HepG2 (cell line): ENCODE measurements around the gene SMAD7. TPM values are rescaled to one million over a fixed set of nuclear protein-coding genes. Genes with fewer than 3 reads are reported as not detected.
A peak's percentile ranks its signal among the peaks of the same experiment; 100 is the strongest.

Experiments used
- ATF3 ChIP-seq: sonication (generic); formaldehyde crosslinking; IDR thresholded peaks from 2 replicates; pipeline ENCODE4 v1.4.0; 2020; ENCODE audit warnings: missing genetic modification reagents
- BHLHE40 ChIP-seq: IDR thresholded peaks from 2 replicates; pipeline ENCODE4 v1.6.1; 2011; ENCODE audit warnings: low read length, improper control_type of control experiment
- CHD4 ChIP-seq: fragments of 200-600 bp; sonication (generic); IDR thresholded peaks from 2 replicates; pipeline ENCODE4 v1.7.0; 2017; ENCODE audit warnings: mild to moderate bottlenecking, low read length, borderline replicate concordance
- DBP ChIP-seq: sonication (generic); formaldehyde crosslinking; IDR thresholded peaks from 2 replicates; pipeline ENCODE4 v1.4.0; 2020; ENCODE audit warnings: missing genetic modification reagents; ENCODE audit errors: not compliant biosample characterization
- DMAP1 ChIP-seq: IDR thresholded peaks from 2 replicates; pipeline ENCODE4 v1.6.1; 2016
- EEA1 ChIP-seq: sonication (generic); formaldehyde crosslinking; IDR thresholded peaks from 2 replicates; pipeline ENCODE4 v1.5.1; 2020; ENCODE audit warnings: mild to moderate bottlenecking, missing genetic modification reagents, borderline replicate concordance
- GTF2F1 ChIP-seq: fragments of 150-350 bp; IDR thresholded peaks from 2 replicates; pipeline ENCODE4 v1.6.1; 2014; ENCODE audit warnings: low read length
- HNF4G ChIP-seq, 2 experiments: sonication (generic) in 1 of 2; formaldehyde crosslinking in 1 of 2; IDR thresholded peaks; 2 replicates each; pipeline versions ENCODE4 v1.4.0 to v1.6.1; 2011 to 2020; ENCODE audit warnings: borderline replicate concordance in 2 of 2, low read depth in 2 of 2, mild to moderate bottlenecking in 2 of 2, low read length in 1 of 2, missing genetic modification reagents in 1 of 2, moderate library complexity in 1 of 2
- HOXA9 ChIP-seq: sonication (generic); formaldehyde crosslinking; IDR thresholded peaks from 2 replicates; pipeline ENCODE4 v1.8.1; 2022; ENCODE audit warnings: missing genetic modification reagents, mild to moderate bottlenecking, moderate library complexity, borderline replicate concordance
- IRF9 ChIP-seq: sonication (generic); formaldehyde crosslinking; IDR thresholded peaks from 2 replicates; pipeline ENCODE4 v1.8.0; 2022; ENCODE audit warnings: missing genetic modification reagents, mild to moderate bottlenecking, borderline replicate concordance
- KMT2A ChIP-seq: sonication (generic); formaldehyde crosslinking; IDR thresholded peaks from 2 replicates; pipeline ENCODE4 v1.4.0; 2020; ENCODE audit warnings: missing genetic modification reagents
- MTF1 ChIP-seq: sonication (generic); formaldehyde crosslinking; IDR thresholded peaks from 2 replicates; pipeline ENCODE4 v1.5.0; 2020; ENCODE audit warnings: missing genetic modification reagents
- MXD4 ChIP-seq: IDR thresholded peaks from 2 replicates; pipeline ENCODE4 v1.6.1; 2016; ENCODE audit warnings: mild to moderate bottlenecking, missing biosample characterization, missing genetic modification reagents
- NRL ChIP-seq: sonication (generic); formaldehyde crosslinking; IDR thresholded peaks from 2 replicates; pipeline ENCODE4 v1.5.0; 2020; ENCODE audit warnings: missing genetic modification reagents, mild to moderate bottlenecking, moderate library complexity, borderline replicate concordance
- PATZ1 ChIP-seq: sonication (generic); formaldehyde crosslinking; IDR thresholded peaks from 2 replicates; pipeline ENCODE4 v1.4.0; 2020; ENCODE audit warnings: missing genetic modification reagents
- PHF20 ChIP-seq: sonication (generic); formaldehyde crosslinking; IDR thresholded peaks from 2 replicates; pipeline ENCODE4 v1.5.0; 2020; ENCODE audit warnings: mild to moderate bottlenecking, missing genetic modification reagents
- SCMH1 ChIP-seq: sonication (generic); formaldehyde crosslinking; IDR thresholded peaks from 2 replicates; pipeline ENCODE4 v1.9.0; 2021; ENCODE audit warnings: missing genetic modification reagents, mild to moderate bottlenecking, borderline replicate concordance
- SKI ChIP-seq: fragments of 450-650 bp; IDR thresholded peaks from one replicate; pipeline ENCODE4 v1.6.1; 2018; ENCODE audit warnings: mild to moderate bottlenecking; ENCODE audit not compliant: partially characterized antibody
- TEAD3 ChIP-seq: optimal IDR thresholded peaks from 2 replicates; pipeline ENCODE3; 2016; ENCODE audit warnings: borderline replicate concordance
- ZEB1 ChIP-seq: IDR thresholded peaks from 2 replicates; pipeline ENCODE4 v1.6.1; 2012; ENCODE audit warnings: mild to moderate bottlenecking, low read depth, inconsistent platforms; ENCODE audit not compliant: insufficient replicate concordance
- ZFP36 ChIP-seq: fragments of 150-350 bp; IDR thresholded peaks from 2 replicates; pipeline ENCODE4 v1.6.1; 2018; ENCODE audit warnings: borderline replicate concordance, low read length, low read depth; ENCODE audit not compliant: partially characterized antibody
- ZNF225 ChIP-seq: sonication (generic); formaldehyde crosslinking; IDR thresholded peaks from 2 replicates; pipeline ENCODE4 v1.4.0; 2020; ENCODE audit warnings: mild to moderate bottlenecking, missing genetic modification reagents
- ZNF543 ChIP-seq: sonication (generic); formaldehyde crosslinking; IDR thresholded peaks from 2 replicates; pipeline ENCODE4 v1.4.0; 2020; ENCODE audit warnings: mild to moderate bottlenecking, missing genetic modification reagents
- ZNF784 ChIP-seq: sonication (generic); formaldehyde crosslinking; IDR thresholded peaks from 2 replicates; pipeline ENCODE4 v1.5.1; 2020; ENCODE audit warnings: missing genetic modification reagents, mild to moderate bottlenecking, borderline replicate concordance
- polyA plus RNA-seq, 8 experiments: library from polyadenylated mRNA; depleted of rRNA in 3 of 8; stranded (reverse) in 7 of 8; unstranded in 1 of 8; fragments of >200 nt; fragmentation: Illumina TruSeq in 4 of 8; extraction: Trizol in 4 of 8; gene quantifications; 2 replicates each; pipeline versions ENCODE4 v1.2.1 to v1.2.3, GENCODE V29; 2011 to 2016; ENCODE audit warnings: low read depth in 4 of 8, missing spikeins in 1 of 8, mixed read lengths in 1 of 8; ENCODE audit not compliant: insufficient read depth in 1 of 8
- total RNA-seq, 5 experiments: library from RNA; depleted of rRNA; stranded (reverse); fragments of >200 nt; fragmentation: Illumina TruSeq; extraction: Trizol; gene quantifications; 2 replicates each; pipeline ENCODE4 v1.2.3, GENCODE V29; 2016; ENCODE audit warnings: low read depth in 1 of 5

SMAD7 gene
- total and polyA plus RNA-seq, 2 of the 13 experiments (the other 11 are each of a cell fraction or from before 2014, with no cell fraction given), result 17.4 to 24.7 TPM

- no peak; the same call in 1 of the 2 replicates for TF ChIP-seq ZNF543 (CRISPR knock-in tag)
- no peak for TF ChIP-seq ZFP36
- TF ChIP-seq ZEB1, result peak; percentile 77
- TF ChIP-seq ZNF225 (CRISPR knock-in tag), result peak; percentile 14
- peak; percentile 71 for TF ChIP-seq PATZ1 (CRISPR knock-in tag)
- no peak; the same call in 1 of the 2 replicates for TF ChIP-seq IRF9 (CRISPR knock-in tag)
- no peak for TF ChIP-seq GTF2F1
- peak; percentile 69 for TF ChIP-seq MXD4 (CRISPR knock-in tag)
- TF ChIP-seq BHLHE40, result peak; percentile 28
- no peak for TF ChIP-seq NRL (CRISPR knock-in tag)
- TF ChIP-seq HOXA9 (CRISPR knock-in tag), result no peak
- no peak for TF ChIP-seq ATF3 (CRISPR knock-in tag)
- peak; percentile 79 for TF ChIP-seq SKI
- no peak for TF ChIP-seq SCMH1 (CRISPR knock-in tag)
- TF ChIP-seq DBP, result no peak
- TF ChIP-seq PHF20 (CRISPR knock-in tag), result no peak; the same call in 1 of the 2 replicates
- peak; percentile 41; the same call in 1 of the 2 replicates for TF ChIP-seq KMT2A (CRISPR knock-in tag)
- peak; percentile 84 for TF ChIP-seq TEAD3 (CRISPR knock-in tag)
- no peak for TF ChIP-seq DMAP1 (CRISPR knock-in tag)
- TF ChIP-seq CHD4, result no peak
- TF ChIP-seq EEA1 (CRISPR knock-in tag), result no peak
- no peak for TF ChIP-seq ZNF784 (CRISPR knock-in tag)
- peak; percentile 91 for TF ChIP-seq HNF4G (IDR thresholded peaks at IDR 0.05; ENCODE audit: borderline replicate concordance, low read depth, low read length)
- TF ChIP-seq HNF4G (CRISPR knock-in tag; IDR thresholded peaks at IDR 0.05; ENCODE audit: borderline replicate concordance, low read depth), result peak; percentile 84
- TF ChIP-seq MTF1 (CRISPR knock-in tag), result no peak
These were observed 56.9 kb downstream of the SMAD7 start (continued) for GRCh38 chr18:48893608-48894600.
